Subcutaneous adipose tissue (tissue), 4 donors: ENCODE data around the gene NDUFS7. TPM values are rescaled to one million over a fixed set of nuclear protein-coding genes. Genes with fewer than 3 reads are reported as not detected.

Source experiments
- CTCF ChIP-seq: fragments of 450-650 bp; IDR thresholded peaks from one replicate; pipeline ENCODE4 v1.5.1; 2016; ENCODE audit warnings: low read depth, mild to moderate bottlenecking, control low read depth, antibody characterized with exemption, moderate library complexity
- total RNA-seq, 4 donors: library from RNA; depleted of rRNA; stranded (reverse); fragments of >200 nt; gene quantifications; one replicate each; pipeline ENCODE4 v1.1.0, GENCODE V29; 2016

NDUFS7 gene
- total RNA-seq, 4 donors from 2014 or later: 38.5 to 105 (median 95.6) TPM

- TF ChIP-seq CTCF: no peak
Measured at GRCh38 chr19:1407528-1408299, 24.0 kb downstream of the NDUFS7 start, which contains the start of gene DAZAP1. DAZAP1 (plus strand) TSS chr19:1407586; CDS start chr19:1407774, 188 bp downstream.

- TF ChIP-seq CTCF: no peak
Measured at GRCh38 chr19:1408300-1409203, 24.8 kb downstream of the NDUFS7 start.

GRCh38 chr19:1409204-1410005 is 25.7 kb downstream of the NDUFS7 start:
- TF ChIP-seq CTCF: no peak

- TF ChIP-seq CTCF: no peak
Measured at GRCh38 chr19:1410136-1410786, 26.6 kb downstream of the NDUFS7 start.

- no peak for TF ChIP-seq CTCF
Measured at GRCh38 chr19:1410789-1411188, 27.1 kb downstream of the NDUFS7 start.

- no peak for TF ChIP-seq CTCF
Measured at GRCh38 chr19:1411255-1412191, 27.8 kb downstream of the NDUFS7 start.
